GM19452 (cell line): ENCODE data around the gene MEIS2.
"Not testable (repeated sequence)": the region's sequence is repeated elsewhere in the genome, so short reads cannot be mapped to it uniquely, and the experiment has no call there.

ENCODE experiments used
- ATAC-seq: cut with Tn5 transposase; IDR thresholded peaks from one replicate; pipeline ENCODE4 v1.9.1; 2021; ENCODE audit not compliant: unreplicated experiment

Gene MEIS2

GRCh38 chr15:37014137-37014536 is 86.2 kb downstream of the MEIS2 start:
- no peak for ATAC-seq

GRCh38 chr15:37010595-37010994 is 89.8 kb downstream of the MEIS2 start:
- no peak for ATAC-seq

- no peak for ATAC-seq
These were observed 91.1 kb downstream of the MEIS2 start for GRCh38 chr15:37009288-37009687.

DNA sequence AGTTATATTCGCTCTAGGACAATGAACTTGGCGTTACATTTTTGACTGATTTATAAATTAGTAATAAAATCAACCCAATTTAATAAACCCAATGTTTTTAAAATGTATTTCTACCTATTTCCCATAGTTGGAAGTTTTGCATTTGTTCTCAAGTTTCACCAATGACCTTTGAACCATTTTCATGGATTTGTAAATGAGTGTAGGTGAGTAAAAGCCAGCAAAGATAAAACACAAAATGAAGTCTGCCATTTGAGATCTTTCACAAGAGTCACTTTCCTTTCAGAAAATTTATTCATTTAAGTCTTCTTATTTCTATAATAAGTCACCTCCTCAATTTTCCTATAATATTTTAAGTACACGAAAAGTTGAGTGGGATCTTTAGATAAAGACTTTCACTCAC is 92.1 kb downstream of the MEIS2 start:
- no peak for ATAC-seq

DNA sequence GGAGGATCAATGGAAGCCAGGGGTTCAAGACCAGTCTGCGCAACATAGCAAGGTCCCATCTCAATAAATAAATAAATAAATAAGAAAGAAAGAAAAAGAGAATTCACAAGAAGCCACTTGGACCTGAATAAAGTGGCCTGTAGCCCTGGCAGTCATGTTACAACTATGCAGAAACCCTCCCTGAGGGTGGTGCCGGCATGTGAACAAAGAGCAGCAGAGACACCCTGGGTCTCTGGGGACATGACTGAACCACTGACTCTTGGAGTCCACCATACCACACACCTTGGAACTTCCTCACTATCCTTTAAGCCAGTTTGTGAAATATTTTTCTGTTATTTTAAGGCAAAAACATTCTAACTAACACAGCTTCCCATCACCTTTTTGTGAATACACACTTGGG is 93.0 kb downstream of the MEIS2 start:
- ATAC-seq = no peak

DNA sequence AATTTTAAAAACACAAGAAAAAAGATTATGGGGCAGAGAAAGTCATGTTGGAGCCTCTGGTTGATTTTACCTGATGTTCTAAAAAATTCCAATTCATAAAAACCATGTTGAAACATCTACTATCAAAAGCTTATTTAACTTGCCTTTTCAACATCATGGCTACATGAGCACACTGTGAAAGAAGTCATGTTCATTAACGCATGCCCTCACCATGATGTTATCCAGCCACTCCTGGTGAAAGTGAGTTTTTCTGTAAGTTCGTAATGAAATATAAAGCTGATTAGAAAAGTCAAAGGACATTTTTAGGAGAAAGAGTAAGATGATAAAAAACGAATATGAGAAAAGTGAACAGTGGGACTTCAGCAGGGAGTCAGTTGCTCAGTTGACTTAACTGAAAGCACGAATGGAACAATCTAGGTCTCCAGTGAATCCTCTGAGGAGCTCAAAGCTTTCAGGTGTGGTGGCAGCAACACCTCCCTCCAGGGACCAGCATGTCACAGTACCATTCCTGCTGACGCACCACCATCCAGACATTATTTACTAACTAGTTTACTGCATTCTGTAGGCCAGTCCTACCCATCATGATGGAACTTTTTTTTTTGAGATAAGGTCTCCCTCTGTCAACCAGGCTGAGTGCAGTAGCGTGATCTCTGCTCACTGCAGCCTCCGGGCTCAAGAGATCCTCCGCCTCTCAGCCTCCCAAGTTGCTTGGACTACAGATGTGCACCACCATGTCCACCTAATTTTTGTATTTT is 95.2 kb downstream of the MEIS2 start:
- no peak for ATAC-seq

DNA sequence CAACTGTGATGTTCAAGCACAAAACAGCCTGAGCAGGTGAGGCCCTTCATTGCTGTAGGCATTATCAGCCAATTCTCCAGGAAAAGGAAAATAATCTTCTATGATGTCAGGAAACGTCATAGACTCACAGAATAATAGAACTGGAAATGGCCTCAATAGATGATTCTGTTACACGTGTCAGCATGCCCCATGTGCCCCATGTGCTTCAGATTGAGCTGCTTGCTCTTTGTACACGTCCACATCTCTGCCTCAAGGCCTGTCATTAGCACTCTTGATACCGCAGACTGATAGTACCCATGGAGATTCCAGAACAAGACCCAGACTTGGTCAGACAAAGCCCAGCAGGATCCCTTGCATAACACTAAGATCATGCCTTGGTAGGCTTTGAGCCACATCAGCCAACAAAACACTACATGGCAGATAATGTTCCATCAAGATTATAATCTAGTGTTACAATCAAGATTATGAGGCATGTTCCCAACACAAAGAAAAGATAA is 95.9 kb downstream of the MEIS2 start:
- ATAC-seq = no peak

GRCh38 chr15:37002041-37002672 is 98.2 kb downstream of the MEIS2 start:
- no peak for ATAC-seq

GRCh38 chr15:37001417-37001816 is 98.9 kb downstream of the MEIS2 start:
- no peak for ATAC-seq

GRCh38 chr15:36999778-37000177 is 100.6 kb downstream of the MEIS2 start:
- no peak for ATAC-seq

DNA sequence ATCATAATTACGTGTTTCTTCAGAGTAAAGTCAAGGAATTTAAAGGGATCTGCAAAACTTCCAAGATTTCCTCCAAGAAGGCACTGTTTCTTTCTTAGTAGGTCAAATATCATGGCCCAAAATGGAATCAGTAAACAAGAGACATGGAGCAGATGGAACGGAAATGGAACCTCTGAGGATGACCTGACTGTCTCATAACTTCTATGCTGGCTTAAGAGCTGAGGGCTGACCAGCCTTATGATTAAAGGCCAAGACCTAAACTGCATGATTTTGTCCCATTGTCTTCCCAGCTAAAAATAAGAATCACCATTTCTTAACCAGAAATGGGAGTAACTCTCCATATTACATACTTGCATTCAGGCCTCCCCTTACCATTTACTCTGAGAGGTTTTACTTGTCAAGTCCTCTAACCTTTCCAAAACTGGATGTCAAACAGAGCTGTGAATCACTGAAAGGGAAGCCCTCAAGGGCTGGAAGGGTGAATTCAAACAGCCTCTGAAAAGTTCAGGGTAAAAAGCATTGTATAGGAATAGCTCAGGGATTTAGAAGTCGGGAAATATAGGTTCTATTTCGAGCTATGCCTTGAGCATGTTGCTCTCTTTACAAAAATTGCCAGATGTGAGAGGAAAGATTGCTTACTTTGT is 103.7 kb downstream of the MEIS2 start:
- ATAC-seq = no peak

DNA sequence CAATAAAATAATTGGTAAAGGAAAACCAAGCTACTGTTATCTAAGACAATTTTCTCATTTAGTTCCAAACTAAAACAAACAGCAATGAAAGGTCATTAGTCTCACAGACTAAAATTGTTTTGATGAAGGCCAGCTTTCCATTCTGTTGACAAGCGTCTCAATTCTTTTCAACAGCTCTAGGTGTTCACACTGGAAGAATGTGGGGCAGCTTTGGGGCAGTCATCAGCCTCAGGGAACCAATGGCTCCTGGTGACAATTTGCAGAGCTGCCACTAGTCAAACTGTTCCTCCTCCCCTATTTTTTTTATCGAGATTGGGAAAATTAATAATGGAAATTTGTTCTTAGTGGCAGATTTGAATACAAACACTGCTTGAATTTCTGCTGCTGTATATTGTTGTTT is 104.2 kb downstream of the MEIS2 start:
- no peak for ATAC-seq

DNA sequence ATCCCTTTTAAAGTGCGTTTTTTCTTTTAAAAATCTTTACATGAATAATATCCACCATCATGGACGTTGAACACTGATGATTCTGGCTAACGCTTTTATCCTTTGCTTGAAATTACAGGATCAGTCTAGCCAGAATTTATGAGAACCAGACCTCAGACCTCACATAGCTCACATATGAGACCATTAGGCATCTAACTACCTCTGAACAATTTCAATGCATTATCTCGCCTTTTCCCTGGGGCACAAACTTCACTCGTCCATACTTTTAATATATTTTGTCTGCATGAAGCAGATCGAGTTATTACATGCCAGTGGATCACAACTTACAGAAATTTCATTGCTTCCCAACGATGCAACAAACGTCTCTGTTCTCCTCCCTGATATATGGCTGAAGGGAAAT is 105.6 kb downstream of the MEIS2 start:
- ATAC-seq = no peak

DNA sequence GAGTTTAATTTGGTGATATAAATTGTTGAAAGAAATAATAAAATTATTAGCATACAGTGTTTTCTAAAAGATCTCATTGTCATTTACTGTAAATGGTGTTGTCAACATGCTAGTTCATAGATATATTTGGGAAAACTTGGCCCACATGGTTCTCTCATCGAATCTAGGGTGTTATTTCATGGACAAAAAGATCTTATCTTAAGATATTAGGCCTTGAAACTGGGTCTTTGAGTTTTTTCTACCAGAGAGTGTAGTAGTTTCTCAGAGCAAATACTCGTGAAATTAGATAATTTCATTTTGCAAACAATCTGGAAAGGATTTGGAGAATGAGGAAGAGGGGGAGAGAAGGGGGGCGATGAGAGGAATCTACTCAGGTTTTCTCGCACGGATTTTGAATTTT is 107.9 kb downstream of the MEIS2 start:
- no peak for ATAC-seq

- no peak for ATAC-seq
These were observed 111.4 kb downstream of the MEIS2 start for GRCh38 chr15:36988947-36989346.

- ATAC-seq = no peak
These were observed 117.9 kb downstream of the MEIS2 start for GRCh38 chr15:36982430-36982829.

DNA sequence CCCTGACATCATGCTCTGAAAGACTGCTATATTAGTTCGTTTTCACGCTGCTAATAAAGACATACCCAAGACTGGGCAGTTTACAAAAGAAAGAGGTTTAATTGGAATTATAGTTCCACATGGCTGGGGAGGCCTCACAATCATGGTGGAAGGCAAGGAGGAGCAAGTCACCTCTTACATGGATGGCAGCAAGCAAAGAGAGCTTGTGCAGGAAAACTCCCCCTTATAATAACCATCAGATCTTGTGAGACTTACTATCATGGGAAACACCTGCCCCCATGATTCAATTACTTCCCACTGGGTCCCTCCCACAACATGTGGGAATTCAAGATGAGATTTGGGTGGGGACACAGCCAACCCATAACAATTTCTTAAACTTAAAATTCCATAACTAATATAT is 120.1 kb downstream of the MEIS2 start:
- ATAC-seq = not testable (repeated sequence)

GRCh38 chr15:36978625-36979024 is 121.7 kb downstream of the MEIS2 start:
- ATAC-seq = no peak

GRCh38 chr15:36978126-36978525 is 122.2 kb downstream of the MEIS2 start:
- ATAC-seq = no peak

GRCh38 chr15:36977659-36978058 is 122.7 kb downstream of the MEIS2 start:
- no peak for ATAC-seq

- no peak for ATAC-seq
These were observed 127.6 kb downstream of the MEIS2 start for GRCh38 chr15:36972704-36973103.

- no peak for ATAC-seq
These were observed 129.8 kb downstream of the MEIS2 start for GRCh38 chr15:36970522-36970921.
